ENCODE data around the gene SSBP2. TPM values are rescaled to one million over a fixed set of nuclear protein-coding genes. Genes with fewer than 3 reads are reported as not detected.

SSBP2 gene
- total and polyA plus RNA-seq, 4 donors: 17.2 to 99.9 (median 27.3) TPM

- no peak overlapping the region for H3K4me3 ChIP-seq
- no peaks in the 10 kb centered on the region for H3K27me3 ChIP-seq (ENCODE audit: control insufficient read depth in 3 of 3, insufficient read depth in 3 of 3, low read length in 2 of 3)
- H3K9me3 ChIP-seq (ENCODE audit: control insufficient read depth in 4 of 4, insufficient read depth in 3 of 4, low read length in 3 of 4): no peaks in the 10 kb centered on the region
- no peak overlapping the region for H3K27ac ChIP-seq (ENCODE audit: low read depth in 1 of 2, low read length in 1 of 2)
- no peak for ATAC-seq (ENCODE audit: insufficient read depth, low FRiP score)
- no peak overlapping the region for H3K9ac ChIP-seq (ENCODE audit: insufficient read depth in 1 of 2, low read length in 2 of 2)
- WGBS, 2 donors: 77 to 79% methylated on average over 1 of the region's 1 CpG
- DNase-seq: no peak
- peaks cover 0 to 3% (median under 1%) of the 10 kb centered on the region in 4 donors for H3K36me3 ChIP-seq (ENCODE audit: control insufficient read depth in 4 of 4, insufficient read depth in 4 of 4, low read length in 4 of 4)
- no peak for TF ChIP-seq CTCF (IDR thresholded peaks at IDR 0.05; ENCODE audit: control extremely low read depth, extremely low read depth)
- peaks cover 0 to 3% (median 0%) of the 10 kb centered on the region in 5 donors for H3K4me1 ChIP-seq (ENCODE audit: control insufficient read depth in 5 of 5, insufficient read depth in 5 of 5, low read length in 5 of 5)
These were observed 42.0 kb downstream of the SSBP2 start for GRCh38 chr5:81708889-81709288.

- Histone ChIP-seq H3K27me3 (ENCODE audit: control insufficient read depth in 3 of 3, insufficient read depth in 3 of 3, low read length in 2 of 3) (no peaks in the 10 kb centered on the region), H3K36me3 (ENCODE audit: control insufficient read depth in 4 of 4, insufficient read depth in 4 of 4, low read length in 4 of 4) (peaks cover 0 to 11% (median 4%) of the 10 kb centered on the region in 4 donors), H3K4me3 (no peak overlapping the region), H3K4me1 (ENCODE audit: control insufficient read depth in 5 of 5, insufficient read depth in 5 of 5, low read length in 5 of 5) (peaks cover 0 to 6% (median 0%) of the 10 kb centered on the region in 5 donors), H3K9me3 (ENCODE audit: control insufficient read depth in 4 of 4, insufficient read depth in 3 of 4, low read length in 3 of 4) (peaks cover 0 to 4% (median 0%) of the 10 kb centered on the region in 4 donors), H3K9ac (ENCODE audit: insufficient read depth in 1 of 2, low read length in 2 of 2) (no peak overlapping the region), H3K27ac (ENCODE audit: low read depth in 1 of 2, low read length in 1 of 2) (no peak overlapping the region)
- ATAC-seq (ENCODE audit: insufficient read depth, low FRiP score) (no peak), DNase-seq (no peak)
- TF ChIP-seq CTCF (IDR thresholded peaks at IDR 0.05; ENCODE audit: control extremely low read depth, extremely low read depth): no peak
- 79 to 87% methylated on average over 2 of the region's 2 CpGs for WGBS, 2 donors
These were observed 47.1 kb downstream of the SSBP2 start for GRCh38 chr5:81703840-81704239.

- Histone ChIP-seq H3K27me3 (ENCODE audit: control insufficient read depth in 3 of 3, insufficient read depth in 3 of 3, low read length in 2 of 3) (no peaks in the 10 kb centered on the region), H3K4me3 (no peak overlapping the region), H3K9ac (ENCODE audit: insufficient read depth in 1 of 2, low read length in 2 of 2) (no peak overlapping the region), H3K36me3 (ENCODE audit: control insufficient read depth in 4 of 4, insufficient read depth in 4 of 4, low read length in 4 of 4) (peaks cover 0 to 8% (median 3%) of the 10 kb centered on the region in 4 donors), H3K27ac (ENCODE audit: low read depth in 1 of 2, low read length in 1 of 2) (no peak overlapping the region), H3K9me3 (ENCODE audit: control insufficient read depth in 4 of 4, insufficient read depth in 3 of 4, low read length in 3 of 4) (peaks cover 0 to 4% (median 0%) of the 10 kb centered on the region in 4 donors), H3K4me1 (ENCODE audit: control insufficient read depth in 5 of 5, insufficient read depth in 5 of 5, low read length in 5 of 5) (peaks cover 0 to 6% (median 0%) of the 10 kb centered on the region in 5 donors)
- TF ChIP-seq CTCF (IDR thresholded peaks at IDR 0.05; ENCODE audit: control extremely low read depth, extremely low read depth): no peak
- no peak for ATAC-seq (ENCODE audit: insufficient read depth, low FRiP score)
- DNase-seq: no peak
These were observed 50.7 kb downstream of the SSBP2 start for GRCh38 chr5:81700166-81700565.

- Histone ChIP-seq H3K4me3 (no peak overlapping the region), H3K36me3 (ENCODE audit: control insufficient read depth in 4 of 4, insufficient read depth in 4 of 4, low read length in 4 of 4) (peaks cover 0 to 8% (median 4%) of the 10 kb centered on the region in 4 donors), H3K27me3 (ENCODE audit: control insufficient read depth in 3 of 3, insufficient read depth in 3 of 3, low read length in 2 of 3) (no peaks in the 10 kb centered on the region), H3K27ac (ENCODE audit: low read depth in 1 of 2, low read length in 1 of 2) (no peak overlapping the region), H3K9ac (ENCODE audit: insufficient read depth in 1 of 2, low read length in 2 of 2) (no peak overlapping the region), H3K4me1 (ENCODE audit: control insufficient read depth in 5 of 5, insufficient read depth in 5 of 5, low read length in 5 of 5) (peaks cover 0 to 6% (median 0%) of the 10 kb centered on the region in 5 donors), H3K9me3 (ENCODE audit: control insufficient read depth in 4 of 4, insufficient read depth in 3 of 4, low read length in 3 of 4) (peaks cover 0 to 4% (median 0%) of the 10 kb centered on the region in 4 donors)
- no peak for DNase-seq
- no peak for ATAC-seq (ENCODE audit: insufficient read depth, low FRiP score)
- 92 to 95% methylated on average over 2 of the region's 2 CpGs for WGBS, 2 donors
- TF ChIP-seq CTCF (IDR thresholded peaks at IDR 0.05; ENCODE audit: control extremely low read depth, extremely low read depth): no peak
These were observed 52.1 kb downstream of the SSBP2 start for GRCh38 chr5:81698813-81699212.

Data from lung (tissue), 12 donors.